AG09319 (cell line): ENCODE measurements around the gene GFPT2.

Experiments used
- DNase-seq: peaks from one replicate; pipeline ENCODE4 v3.0.0-alpha.2; 2010; ENCODE audit warnings: low read depth; ENCODE audit errors: extremely low read depth
- TF ChIP-seq, protein P1 (sequence below): IDR thresholded peaks from 2 replicates; pipeline ENCODE4 v1.5.1; 2011; ENCODE audit warnings: low read depth, mild to moderate bottlenecking, inconsistent platforms, low read length, moderate library complexity

GFPT2 gene

DNA sequence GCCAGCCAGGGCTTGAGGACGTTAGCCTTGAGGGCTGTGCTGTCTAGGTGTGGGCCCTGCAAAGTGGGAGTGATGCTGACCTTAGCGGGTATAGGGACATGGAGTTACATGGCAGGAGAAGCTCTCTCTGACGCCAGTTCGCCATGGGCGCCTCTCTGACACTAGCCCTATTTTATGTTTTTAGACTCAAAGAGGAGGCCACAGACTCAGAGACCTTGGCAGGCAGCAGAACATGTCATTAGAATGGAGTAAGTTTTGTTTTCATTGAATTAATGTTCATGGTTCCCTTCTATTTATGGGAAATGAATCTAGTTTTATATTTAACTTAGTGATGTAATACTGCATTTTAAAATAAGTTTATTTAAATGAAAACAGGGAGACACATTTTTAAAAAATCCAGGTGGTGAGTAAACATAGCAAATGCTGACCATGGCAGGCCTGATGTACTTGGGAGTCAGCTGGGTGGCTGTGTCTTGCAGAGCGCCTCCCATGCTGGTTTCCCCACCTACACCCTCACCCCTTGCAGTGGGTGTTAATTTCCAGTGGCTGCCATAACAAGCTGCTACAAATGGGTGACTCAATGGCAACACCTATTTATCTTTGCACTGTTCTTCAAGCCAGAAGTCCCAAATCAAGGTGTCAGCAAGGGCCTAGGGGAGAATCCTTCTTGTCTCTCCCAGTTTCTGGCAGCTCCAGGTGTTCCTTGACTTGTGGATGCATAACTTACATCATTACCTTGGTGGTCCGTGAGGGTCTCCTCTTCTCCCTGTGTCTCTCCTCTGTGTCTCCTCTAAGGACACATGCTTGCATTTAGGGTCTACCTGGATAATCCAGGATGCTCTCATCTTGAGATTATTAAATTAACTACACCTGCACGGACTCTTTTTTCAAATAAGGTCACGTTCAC lies 25.6 kb upstream of the GFPT2 start:
- no peak for DNase-seq
- TF ChIP-seq, protein P1, sequence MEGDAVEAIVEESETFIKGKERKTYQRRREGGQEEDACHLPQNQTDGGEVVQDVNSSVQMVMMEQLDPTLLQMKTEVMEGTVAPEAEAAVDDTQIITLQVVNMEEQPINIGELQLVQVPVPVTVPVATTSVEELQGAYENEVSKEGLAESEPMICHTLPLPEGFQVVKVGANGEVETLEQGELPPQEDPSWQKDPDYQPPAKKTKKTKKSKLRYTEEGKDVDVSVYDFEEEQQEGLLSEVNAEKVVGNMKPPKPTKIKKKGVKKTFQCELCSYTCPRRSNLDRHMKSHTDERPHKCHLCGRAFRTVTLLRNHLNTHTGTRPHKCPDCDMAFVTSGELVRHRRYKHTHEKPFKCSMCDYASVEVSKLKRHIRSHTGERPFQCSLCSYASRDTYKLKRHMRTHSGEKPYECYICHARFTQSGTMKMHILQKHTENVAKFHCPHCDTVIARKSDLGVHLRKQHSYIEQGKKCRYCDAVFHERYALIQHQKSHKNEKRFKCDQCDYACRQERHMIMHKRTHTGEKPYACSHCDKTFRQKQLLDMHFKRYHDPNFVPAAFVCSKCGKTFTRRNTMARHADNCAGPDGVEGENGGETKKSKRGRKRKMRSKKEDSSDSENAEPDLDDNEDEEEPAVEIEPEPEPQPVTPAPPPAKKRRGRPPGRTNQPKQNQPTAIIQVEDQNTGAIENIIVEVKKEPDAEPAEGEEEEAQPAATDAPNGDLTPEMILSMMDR: no peak

DNA sequence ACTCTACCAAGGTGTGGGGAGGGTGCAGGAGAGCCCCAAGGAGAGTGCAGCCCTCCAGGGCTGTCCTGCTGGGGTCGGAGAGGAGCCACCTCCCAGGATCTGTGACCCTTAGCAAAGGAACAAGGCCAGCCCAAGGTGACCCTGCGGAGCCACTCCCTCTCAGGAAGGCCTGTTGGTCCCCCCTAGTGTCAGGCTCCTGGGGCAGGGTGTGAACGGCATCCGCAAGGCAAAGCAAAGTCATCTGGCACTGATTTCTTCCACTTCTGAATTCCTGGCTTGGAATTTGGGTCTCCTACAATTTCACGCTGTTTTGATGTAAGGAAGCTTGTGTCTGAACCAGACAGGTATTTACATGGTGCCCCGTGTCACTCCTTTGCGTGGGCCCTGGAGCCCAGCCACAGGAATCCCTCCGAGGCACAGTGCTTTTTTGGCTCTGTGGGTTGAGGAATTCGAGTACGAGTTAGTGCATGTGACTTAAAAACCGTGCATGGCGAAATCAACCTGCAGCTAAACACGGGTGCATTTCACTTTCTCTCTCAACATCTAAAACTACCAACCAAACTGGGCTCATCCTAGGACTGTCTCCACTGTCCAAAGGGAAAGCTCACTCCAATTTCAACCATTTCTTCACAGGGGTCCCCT lies 24.5 kb upstream of the GFPT2 start:
- DNase-seq: no peak
- TF ChIP-seq, protein P1: no peak

- TF ChIP-seq, protein P1: no peak
- no peak for DNase-seq
Observed at GRCh38 chr5:180376511-180376910, 23.4 kb upstream of the GFPT2 start.

- no peak for DNase-seq
- TF ChIP-seq, protein P1: no peak
Observed at GRCh38 chr5:180375955-180376354, 22.8 kb upstream of the GFPT2 start.

GRCh38 chr5:180375291-180375690 lies 22.2 kb upstream of the GFPT2 start:
- DNase-seq: no peak
- TF ChIP-seq, protein P1: no peak

- no peak for DNase-seq
Observed at GRCh38 chr5:180373870-180374269, 20.7 kb upstream of the GFPT2 start.

More at GRCh38 chr5:180373870-180374269, 20.7 kb upstream of the GFPT2 start:
- TF ChIP-seq, protein P1: no peak
